HL-60 (cell line): Measurements from ENCODE around the gene UIMC1.
A peak's percentile ranks its signal among the peaks of the same experiment; 100 is the strongest.
"Not testable (repeated sequence)": the region's sequence is repeated elsewhere in the genome, so short reads cannot be mapped to it uniquely, and the experiment has no call there.

Experiments used
- DNase-seq, 2 experiments: peaks; one replicate each; pipeline ENCODE4 v3.0.0-alpha.2; 2010 to 2020; ENCODE audit warnings: low read depth in 1 of 2, low spot score in 1 of 2
- H3K27ac ChIP-seq: fragments of 250-450 bp; sonication (Bioruptor Pico); replicated peaks from 2 replicates; pipeline ENCODE4 v1.5.1; 2020; ENCODE audit warnings: mild to moderate bottlenecking, moderate library complexity
- H3K27me3 ChIP-seq: fragments of 250-450 bp; sonication (Bioruptor Pico); 2 replicates; pipeline ENCODE4 v1.5.1; 2021; ENCODE audit warnings: mild to moderate bottlenecking, moderate library complexity; ENCODE audit not compliant: insufficient read depth, poor library complexity, severe bottlenecking
- H3K4me3 ChIP-seq: replicated peaks from 2 replicates; pipeline ENCODE4 v1.5.1; 2011; ENCODE audit warnings: mild to moderate bottlenecking, control low read depth, low read length; ENCODE audit not compliant: insufficient read depth
- GABPA ChIP-seq: IDR thresholded peaks from 2 replicates; pipeline ENCODE4 v1.6.1; 2012; ENCODE audit warnings: low read depth
- POLR2AphosphoS5 ChIP-seq: IDR thresholded peaks from 2 replicates; pipeline ENCODE4 v1.6.1; 2012; ENCODE audit warnings: low read depth
- REST ChIP-seq: IDR thresholded peaks from 2 replicates; pipeline ENCODE4 v1.6.1; 2012; ENCODE audit warnings: low read depth; ENCODE audit not compliant: insufficient replicate concordance
- SPI1 ChIP-seq: IDR thresholded peaks from 2 replicates; pipeline ENCODE4 v1.6.1; 2012; ENCODE audit warnings: low read depth, mild to moderate bottlenecking, borderline replicate concordance
- long read RNA-seq: library from polyadenylated mRNA; unstranded; transcript quantifications from one replicate; pipeline ENCODE4 v2.0.0, GENCODE V29; 2020
- TF ChIP-seq, protein P1 (sequence below): IDR thresholded peaks from one replicate; pipeline ENCODE4 v1.5.1; 2011; ENCODE audit warnings: low read length, control low read depth, inconsistent platforms; ENCODE audit not compliant: insufficient read depth

UIMC1 gene
- long read RNA-seq, transcript UIMC1-212 (15 exons, 2,502 nt), result major isoform, 82 of 242 reads
- long read RNA-seq, partial matches to known transcripts, result 9 of 242 reads
- long read RNA-seq, other reads (novel, unspliced or antisense), result 146 of 242 reads

DNA sequence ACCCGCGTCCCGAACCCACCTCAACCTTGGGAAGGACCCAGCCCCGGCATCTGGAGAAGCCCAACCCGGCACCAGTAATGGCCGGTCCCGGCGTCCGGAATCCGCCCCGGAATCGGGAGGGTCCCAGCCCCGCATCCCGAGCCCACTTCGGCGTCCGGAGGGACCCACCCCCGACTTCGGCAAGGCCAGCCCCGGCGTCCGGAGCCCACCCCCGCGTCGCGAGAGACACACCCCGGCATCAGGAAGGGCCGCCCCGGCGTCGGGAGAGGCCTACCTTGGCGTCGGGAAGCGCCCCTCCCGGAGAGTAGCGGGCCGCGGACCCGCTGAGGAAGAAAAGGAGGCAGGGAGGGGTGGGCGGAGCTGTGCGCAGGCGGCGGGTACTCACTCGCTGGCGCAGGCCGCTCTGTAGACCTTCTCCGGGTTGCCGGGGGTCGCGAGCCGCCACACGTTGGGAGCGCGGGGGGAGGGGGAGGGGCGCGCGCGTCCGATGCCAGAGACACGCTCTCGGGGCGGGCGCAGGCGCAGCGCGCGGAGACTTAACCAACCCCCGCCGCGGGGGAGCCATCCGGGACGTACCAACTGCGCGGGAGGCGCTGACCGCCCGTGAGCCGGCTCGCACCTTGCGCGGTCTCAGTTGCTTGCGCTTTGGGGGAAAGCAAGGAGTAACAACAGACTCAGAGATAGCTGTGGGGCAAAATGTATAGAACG, at the start of gene UIMC1:
Gene UIMC1, minus strand, starts transcription at position 515 of the 708 bp plus-strand sequence. CDS start 24,164 bp downstream, outside the sequence.
- Histone ChIP-seq H3K27ac (peak within 1 kb of the TSS; percentile 95), H3K4me3 (peak within 1 kb of the TSS; percentile 89), H3K27me3 (no peaks in the 10 kb centered on the region)
- DNase-seq, result peak; percentile 79 to 91
- TF ChIP-seq GABPA (no peak), POLR2AphosphoS5 (peak; percentile 41)

DNA sequence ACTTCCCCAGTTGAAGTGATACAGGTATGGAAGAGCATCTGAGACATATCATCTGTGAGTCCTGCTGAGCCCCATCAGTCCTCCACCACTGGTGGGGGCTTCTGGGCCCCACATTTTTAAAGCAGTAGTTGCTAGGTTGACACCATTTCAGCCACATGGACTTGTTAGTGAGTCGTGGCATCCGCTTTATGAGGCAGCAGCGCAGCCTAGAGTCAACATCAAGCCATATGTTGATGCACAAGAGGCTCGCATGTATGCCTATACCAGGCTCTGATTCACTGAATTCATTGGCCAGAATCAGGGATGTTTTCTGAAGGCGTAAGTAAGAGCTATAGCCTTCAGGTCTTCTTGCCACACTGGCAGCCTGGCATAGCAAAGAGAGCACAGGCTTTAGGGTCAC, 42.7 kb upstream of the UIMC1 start:
- TF ChIP-seq REST (no peak), POLR2AphosphoS5 (no peak), SPI1 (no peak), GABPA (no peak)
- TF ChIP-seq, protein P1, sequence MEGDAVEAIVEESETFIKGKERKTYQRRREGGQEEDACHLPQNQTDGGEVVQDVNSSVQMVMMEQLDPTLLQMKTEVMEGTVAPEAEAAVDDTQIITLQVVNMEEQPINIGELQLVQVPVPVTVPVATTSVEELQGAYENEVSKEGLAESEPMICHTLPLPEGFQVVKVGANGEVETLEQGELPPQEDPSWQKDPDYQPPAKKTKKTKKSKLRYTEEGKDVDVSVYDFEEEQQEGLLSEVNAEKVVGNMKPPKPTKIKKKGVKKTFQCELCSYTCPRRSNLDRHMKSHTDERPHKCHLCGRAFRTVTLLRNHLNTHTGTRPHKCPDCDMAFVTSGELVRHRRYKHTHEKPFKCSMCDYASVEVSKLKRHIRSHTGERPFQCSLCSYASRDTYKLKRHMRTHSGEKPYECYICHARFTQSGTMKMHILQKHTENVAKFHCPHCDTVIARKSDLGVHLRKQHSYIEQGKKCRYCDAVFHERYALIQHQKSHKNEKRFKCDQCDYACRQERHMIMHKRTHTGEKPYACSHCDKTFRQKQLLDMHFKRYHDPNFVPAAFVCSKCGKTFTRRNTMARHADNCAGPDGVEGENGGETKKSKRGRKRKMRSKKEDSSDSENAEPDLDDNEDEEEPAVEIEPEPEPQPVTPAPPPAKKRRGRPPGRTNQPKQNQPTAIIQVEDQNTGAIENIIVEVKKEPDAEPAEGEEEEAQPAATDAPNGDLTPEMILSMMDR, result no peak
- DNase-seq, result no peak
- Histone ChIP-seq H3K4me3 (no peak overlapping the region), H3K27me3 (no peaks in the 10 kb centered on the region), H3K27ac (no peak overlapping the region)

- not testable (repeated sequence) for H3K4me3 ChIP-seq, H3K27ac ChIP-seq, DNase-seq, H3K27me3 ChIP-seq
These were observed 42.0 kb upstream of the UIMC1 start for GRCh38 chr5:177048531-177048930.

- Histone ChIP-seq H3K27me3 (no peaks in the 10 kb centered on the region), H3K27ac (no peak overlapping the region), H3K4me3 (no peak overlapping the region)
- TF ChIP-seq REST (no peak), GABPA (no peak), POLR2AphosphoS5 (no peak), SPI1 (no peak)
- TF ChIP-seq, protein P1, result no peak
- DNase-seq, result no peak
These were observed 39.1 kb upstream of the UIMC1 start for GRCh38 chr5:177045631-177046030.

DNA sequence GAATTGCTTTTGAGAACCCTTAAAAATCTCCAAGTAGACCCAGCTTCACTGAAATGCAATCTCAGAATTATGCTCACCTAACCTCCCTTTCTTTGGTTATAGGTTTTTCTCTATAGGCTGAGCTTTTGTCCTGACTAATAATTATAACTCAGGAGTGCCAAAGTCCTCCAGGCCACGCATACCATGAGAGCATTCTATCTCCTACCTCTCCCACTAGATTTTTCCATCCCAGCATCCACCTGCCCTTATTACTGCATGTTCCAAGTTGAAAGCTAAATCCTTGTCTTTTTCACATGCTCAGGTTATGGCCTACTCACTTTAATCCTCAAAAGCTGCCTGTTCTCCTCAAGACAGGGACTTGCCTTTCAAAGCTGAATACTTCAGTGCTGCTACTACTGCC, 38.1 kb upstream of the UIMC1 start:
- H3K27ac ChIP-seq, result no peak overlapping the region
- TF ChIP-seq SPI1 (no peak), REST (no peak), GABPA (no peak), POLR2AphosphoS5 (no peak)
- TF ChIP-seq, protein P1, result no peak
- H3K27me3 ChIP-seq, result no peaks in the 10 kb centered on the region
- no peak overlapping the region for H3K4me3 ChIP-seq
- DNase-seq, result no peak
